Stimulated activated naive CD8-positive, alpha-beta T cell treated with anti-CD3 and anti-CD28 coated beads, Interleukin-15, Interleukin-2, amounts not matched to agents 100 ng/mL and 50 ng/mL, for 24 hours (primary cell): Measurements from ENCODE around the gene MTAP.

Experiments used
- H3K27ac Mint-ChIP-seq: one replicate; pipeline ENCODE4 v1.8.0; 2021; ENCODE audit warnings: mild to moderate bottlenecking, mixed read lengths
- H3K27me3 Mint-ChIP-seq: one replicate; pipeline ENCODE4 v1.8.0; 2021; ENCODE audit warnings: mixed read lengths
- H3K36me3 Mint-ChIP-seq: one replicate; pipeline ENCODE4 v1.8.0; 2021; ENCODE audit warnings: low read depth, mixed read lengths
- H3K4me1 Mint-ChIP-seq: one replicate; pipeline ENCODE4 v1.8.0; 2021; ENCODE audit warnings: low read depth, mixed read lengths
- H3K4me3 Mint-ChIP-seq: one replicate; pipeline ENCODE4 v1.8.0; 2021; ENCODE audit warnings: mild to moderate bottlenecking, mixed read lengths
- H3K9me3 Mint-ChIP-seq: one replicate; pipeline ENCODE4 v1.8.0; 2021; ENCODE audit warnings: mixed read lengths

The MTAP gene

DNA sequence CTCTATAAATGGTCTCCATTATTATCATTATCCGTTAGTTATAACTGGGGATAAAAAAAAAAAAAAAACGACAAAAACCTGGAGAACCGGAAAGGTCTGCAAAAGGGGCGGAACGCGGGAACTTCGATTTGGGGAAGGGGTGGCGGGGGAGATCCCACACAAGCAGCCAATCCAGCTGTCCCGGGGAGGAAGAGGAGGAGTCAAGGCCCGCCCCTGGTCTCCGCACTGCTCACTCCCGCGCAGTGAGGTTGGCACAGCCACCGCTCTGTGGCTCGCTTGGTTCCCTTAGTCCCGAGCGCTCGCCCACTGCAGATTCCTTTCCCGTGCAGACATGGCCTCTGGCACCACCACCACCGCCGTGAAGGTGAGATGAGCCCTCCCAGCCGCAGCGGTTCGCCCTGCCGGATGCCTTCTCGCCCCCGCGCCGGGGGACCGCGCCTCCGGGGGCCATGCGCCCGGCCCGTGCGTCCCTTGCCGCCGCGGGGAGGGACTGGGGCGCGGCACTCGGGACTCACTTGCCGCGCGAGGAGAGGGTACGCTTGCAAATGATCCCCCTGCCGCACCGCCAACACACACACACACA is at the start of gene MTAP:
MTAP (plus strand) TSS at position 219 of the 583 bp plus-strand sequence; CDS start at position 332, 113 bp downstream.
- H3K4me3 Mint-ChIP-seq = peak within 1 kb of the TSS; percentile 99
- H3K9me3 Mint-ChIP-seq = no peaks in the 10 kb centered on the region
- H3K27ac Mint-ChIP-seq = peak within 1 kb of the TSS; percentile 99
- H3K36me3 Mint-ChIP-seq = peaks cover 35% of the 10 kb centered on the region
- H3K4me1 Mint-ChIP-seq = peaks cover 47% of the 10 kb centered on the region
- H3K27me3 Mint-ChIP-seq = peaks cover 23% of the 10 kb centered on the region

DNA sequence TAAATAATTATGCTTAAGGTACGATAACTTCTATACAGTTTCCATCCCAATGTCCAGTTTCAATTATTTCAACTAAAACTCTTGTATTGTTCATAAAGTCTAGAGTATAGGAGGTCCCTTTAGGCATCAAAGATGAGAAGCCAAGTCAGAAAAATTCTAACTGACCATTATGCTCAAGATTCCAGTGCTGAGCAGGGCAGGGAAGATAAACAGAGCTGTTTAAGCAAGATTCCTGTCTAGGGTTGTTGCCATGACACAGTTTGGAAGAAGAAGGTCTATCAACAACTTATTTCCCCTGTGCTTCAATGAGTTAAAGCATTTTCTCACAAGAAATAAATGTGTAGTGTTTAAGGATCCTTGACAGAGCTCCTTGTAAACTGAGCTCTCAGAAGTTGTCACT is 48.9 kb upstream of the MTAP start:
- no peaks in the 10 kb centered on the region for H3K4me1 Mint-ChIP-seq
- no peaks in the 10 kb centered on the region for H3K9me3 Mint-ChIP-seq
- no peaks in the 10 kb centered on the region for H3K36me3 Mint-ChIP-seq
- peaks cover 62% of the 10 kb centered on the region for H3K27me3 Mint-ChIP-seq
- H3K4me3 Mint-ChIP-seq = no peak overlapping the region
- no peak overlapping the region for H3K27ac Mint-ChIP-seq

DNA sequence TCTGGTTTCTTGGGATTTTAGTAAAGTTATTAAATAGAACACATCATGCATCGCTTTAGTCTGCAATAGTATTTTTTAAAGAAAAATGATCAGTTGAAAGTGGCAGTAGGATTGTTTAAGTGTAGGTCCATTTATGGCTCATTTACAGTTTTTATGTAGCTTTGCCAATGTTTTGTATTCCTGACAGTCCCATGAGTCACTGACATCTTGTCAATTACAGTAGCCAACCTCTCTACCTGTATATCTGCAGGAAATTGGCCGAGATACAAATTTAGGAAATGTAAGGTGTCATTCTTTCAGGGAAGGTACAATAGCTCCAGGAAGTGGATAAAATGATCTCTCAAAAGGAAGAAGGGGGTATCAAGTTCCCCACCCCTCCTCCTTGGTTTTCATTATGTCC is 47.7 kb upstream of the MTAP start:
- H3K4me3 Mint-ChIP-seq = no peak overlapping the region
- no peak overlapping the region for H3K27ac Mint-ChIP-seq
- peaks cover 74% of the 10 kb centered on the region for H3K27me3 Mint-ChIP-seq
- no peaks in the 10 kb centered on the region for H3K36me3 Mint-ChIP-seq
- H3K4me1 Mint-ChIP-seq = no peaks in the 10 kb centered on the region
- H3K9me3 Mint-ChIP-seq = no peaks in the 10 kb centered on the region

DNA sequence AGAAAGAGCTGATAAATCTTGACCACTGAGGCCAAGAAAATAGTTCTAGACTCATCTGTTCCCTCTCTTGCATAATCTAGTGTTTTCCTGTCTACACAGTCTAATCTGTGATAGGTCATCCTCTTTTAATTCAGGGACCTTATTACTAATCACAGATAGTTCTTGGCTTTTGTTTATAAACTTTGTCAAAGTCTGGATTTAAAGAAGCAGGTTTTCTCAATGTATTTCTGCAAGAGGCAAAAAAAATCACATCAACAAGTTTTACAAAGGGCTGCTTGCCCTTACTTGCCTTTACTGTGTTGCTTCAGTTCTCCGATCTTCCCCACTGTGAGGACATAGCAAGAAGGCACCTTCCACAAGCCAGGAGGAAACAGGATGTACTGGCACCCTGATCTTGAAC is 43.9 kb upstream of the MTAP start:
- Mint-ChIP-seq H3K4me3 (no peak overlapping the region), H3K9me3 (no peaks in the 10 kb centered on the region), H3K36me3 (peaks cover 4% of the 10 kb centered on the region), H3K4me1 (peaks cover 21% of the 10 kb centered on the region), H3K27me3 (peaks cover 70% of the 10 kb centered on the region), H3K27ac (no peak overlapping the region)

DNA sequence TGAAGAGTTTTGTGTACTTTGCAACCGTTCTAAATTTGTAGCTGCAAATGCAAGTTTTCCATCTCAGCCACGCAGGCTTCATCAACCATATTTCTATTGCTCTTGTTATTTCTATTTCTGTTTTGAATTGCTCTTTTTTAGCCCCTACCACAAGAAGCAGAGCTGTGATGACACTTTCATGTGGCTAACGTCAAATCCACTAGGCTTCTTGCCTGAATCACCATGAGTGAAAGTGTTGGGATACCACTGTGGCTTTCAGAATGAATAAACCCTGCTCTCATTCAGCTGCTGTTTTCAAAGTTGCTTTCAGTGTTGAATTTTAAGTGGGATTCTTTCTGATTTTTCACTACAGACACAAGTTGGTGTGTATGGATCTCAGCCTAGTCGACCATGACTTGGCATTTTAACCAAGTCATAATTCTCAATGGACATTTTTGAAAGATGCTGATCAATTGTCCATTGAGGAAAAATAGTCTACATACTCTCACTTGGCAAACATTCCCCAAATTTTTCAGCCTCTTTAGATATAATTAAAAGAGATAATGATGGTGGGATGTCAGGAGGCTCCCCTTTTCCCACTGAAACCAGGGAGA is 41.0 kb upstream of the MTAP start:
- peak overlapping the region; percentile 51 for H3K4me3 Mint-ChIP-seq
- peak overlapping the region; percentile 79 for H3K27ac Mint-ChIP-seq
- peaks cover 59% of the 10 kb centered on the region for H3K27me3 Mint-ChIP-seq

DNA sequence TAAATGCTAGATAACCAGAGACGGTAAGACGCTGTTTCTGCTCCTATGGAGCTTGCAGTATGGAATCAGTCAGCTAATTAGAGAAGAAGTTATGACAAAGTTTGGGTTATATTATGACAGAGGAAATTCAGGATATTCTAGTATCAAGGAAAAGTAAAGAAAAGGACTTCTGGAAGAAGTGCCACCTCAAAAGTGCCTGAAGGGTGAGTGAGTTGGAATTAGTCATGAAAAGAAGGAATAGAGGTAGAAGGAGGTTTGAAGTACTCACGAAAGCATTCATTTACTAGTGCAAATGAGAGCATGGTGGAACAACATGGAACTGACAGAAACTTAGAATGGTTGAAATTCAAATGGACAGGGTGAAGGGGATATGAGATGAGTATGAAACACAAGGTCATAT is 40.4 kb upstream of the MTAP start:
- Mint-ChIP-seq H3K4me3 (no peak overlapping the region), H3K27ac (no peak overlapping the region), H3K9me3 (no peaks in the 10 kb centered on the region), H3K27me3 (peaks cover 58% of the 10 kb centered on the region), H3K4me1 (peaks cover 21% of the 10 kb centered on the region), H3K36me3 (peaks cover 4% of the 10 kb centered on the region)

More for the DNA sequence above, 41.0 kb upstream of the MTAP start:
- Mint-ChIP-seq H3K36me3 (peaks cover 4% of the 10 kb centered on the region), H3K4me1 (peaks cover 21% of the 10 kb centered on the region), H3K9me3 (no peaks in the 10 kb centered on the region)

DNA sequence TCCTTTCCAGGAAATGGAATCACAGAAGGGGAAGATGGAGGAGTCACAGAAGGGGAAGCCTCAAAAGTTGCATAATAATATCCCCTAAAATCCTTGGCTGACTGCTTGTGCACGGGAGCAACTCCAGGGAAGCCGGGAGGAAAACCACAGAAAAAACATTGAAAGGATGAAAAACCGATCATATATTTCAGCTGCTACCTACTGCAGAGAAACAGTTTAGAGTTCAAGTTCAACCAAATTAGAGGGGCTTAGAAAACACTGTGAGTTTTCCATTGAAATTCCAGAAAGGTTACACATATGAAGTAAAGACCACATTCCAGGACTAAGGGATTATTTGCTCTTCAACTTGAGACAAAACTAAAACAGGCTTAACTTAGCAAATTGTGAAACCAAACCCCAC is 37.6 kb upstream of the MTAP start:
- Mint-ChIP-seq H3K27ac (no peak overlapping the region), H3K4me3 (no peak overlapping the region), H3K4me1 (peaks cover 21% of the 10 kb centered on the region), H3K27me3 (peaks cover 51% of the 10 kb centered on the region), H3K9me3 (no peaks in the 10 kb centered on the region), H3K36me3 (peaks cover 4% of the 10 kb centered on the region)

DNA sequence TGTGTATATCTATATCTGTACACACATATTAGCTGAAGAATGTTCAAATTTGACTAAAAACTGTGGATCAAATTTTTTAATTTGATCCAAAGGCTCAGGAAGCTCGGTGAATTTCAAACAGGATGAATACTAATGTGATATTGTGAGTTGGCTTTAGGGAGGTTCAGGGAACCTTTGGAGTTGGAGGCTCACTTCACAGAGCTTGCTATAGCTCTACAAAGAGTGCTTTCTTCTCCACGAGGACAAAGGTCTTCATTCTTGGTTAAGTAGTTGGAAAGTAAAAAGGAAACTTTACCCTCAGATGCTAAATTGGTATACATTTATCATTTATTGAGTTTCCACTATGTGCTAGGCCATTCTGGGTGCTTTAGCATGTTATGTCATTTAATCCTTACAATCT is 36.3 kb upstream of the MTAP start:
- H3K4me3 Mint-ChIP-seq = no peak overlapping the region

DNA sequence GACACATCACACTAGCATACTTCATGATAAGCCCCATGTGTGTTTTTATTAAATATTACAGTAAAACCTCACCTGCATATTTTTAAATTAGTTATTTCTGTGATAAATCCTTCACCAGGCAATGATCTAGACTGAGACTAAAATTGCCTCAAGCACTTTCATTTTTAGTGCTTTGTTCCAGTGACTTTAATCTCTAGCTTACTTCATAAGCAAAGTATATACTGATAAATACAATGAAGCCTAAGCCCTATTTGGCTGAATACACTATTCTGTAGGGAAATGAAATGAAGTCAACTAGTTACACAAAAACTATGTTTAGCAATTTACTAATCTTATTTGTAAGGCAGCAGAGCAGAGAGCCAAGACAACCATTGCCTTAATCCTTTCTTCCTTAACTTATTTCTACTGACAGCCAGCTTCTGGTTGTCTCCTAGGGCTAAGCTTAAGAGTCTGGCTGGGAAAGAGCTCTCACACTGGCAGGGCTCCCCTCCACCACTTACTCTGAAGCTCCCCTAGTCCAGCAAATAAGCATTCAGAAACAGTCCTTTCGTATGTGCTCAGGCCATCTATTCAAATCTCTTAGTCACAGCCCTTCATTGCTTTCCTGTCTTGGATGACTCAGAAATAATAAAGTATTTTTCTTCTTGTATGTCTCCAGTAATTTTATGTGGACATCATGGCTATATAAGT is 31.4 kb upstream of the MTAP start:
- no peaks in the 10 kb centered on the region for H3K36me3 Mint-ChIP-seq
- H3K9me3 Mint-ChIP-seq = no peaks in the 10 kb centered on the region
- no peak overlapping the region for H3K4me3 Mint-ChIP-seq
- no peak overlapping the region for H3K27ac Mint-ChIP-seq
- H3K27me3 Mint-ChIP-seq = peaks cover 18% of the 10 kb centered on the region
- H3K4me1 Mint-ChIP-seq = peaks cover 13% of the 10 kb centered on the region

More for the DNA sequence above, 36.3 kb upstream of the MTAP start:
- Mint-ChIP-seq H3K27ac (no peak overlapping the region), H3K36me3 (peaks cover 4% of the 10 kb centered on the region), H3K4me1 (peaks cover 22% of the 10 kb centered on the region), H3K27me3 (peaks cover 46% of the 10 kb centered on the region), H3K9me3 (no peaks in the 10 kb centered on the region)

DNA sequence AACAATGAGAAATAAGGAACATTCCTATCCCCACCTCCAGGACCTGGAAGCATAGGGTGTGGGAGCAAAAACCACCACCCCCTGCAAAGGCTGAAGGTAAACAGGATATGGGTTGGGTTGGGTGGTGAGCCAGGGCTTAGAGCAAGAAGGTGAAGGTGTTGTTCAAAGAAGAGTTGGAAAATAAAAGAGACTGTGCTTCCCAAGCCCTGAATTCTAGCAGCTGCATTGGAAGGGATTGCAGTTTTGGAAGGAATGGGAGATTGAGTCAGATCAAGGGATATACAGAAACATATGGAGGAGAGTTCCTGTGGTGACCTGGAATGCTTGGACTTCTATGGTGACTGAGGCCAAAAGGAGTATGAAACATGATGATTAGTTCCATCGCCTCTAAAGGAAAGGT is 24.7 kb upstream of the MTAP start:
- H3K9me3 Mint-ChIP-seq = no peaks in the 10 kb centered on the region
- no peak overlapping the region for H3K27ac Mint-ChIP-seq
- no peaks in the 10 kb centered on the region for H3K36me3 Mint-ChIP-seq
- H3K4me3 Mint-ChIP-seq = no peak overlapping the region
- peaks cover 3% of the 10 kb centered on the region for H3K4me1 Mint-ChIP-seq
- no peaks in the 10 kb centered on the region for H3K27me3 Mint-ChIP-seq

DNA sequence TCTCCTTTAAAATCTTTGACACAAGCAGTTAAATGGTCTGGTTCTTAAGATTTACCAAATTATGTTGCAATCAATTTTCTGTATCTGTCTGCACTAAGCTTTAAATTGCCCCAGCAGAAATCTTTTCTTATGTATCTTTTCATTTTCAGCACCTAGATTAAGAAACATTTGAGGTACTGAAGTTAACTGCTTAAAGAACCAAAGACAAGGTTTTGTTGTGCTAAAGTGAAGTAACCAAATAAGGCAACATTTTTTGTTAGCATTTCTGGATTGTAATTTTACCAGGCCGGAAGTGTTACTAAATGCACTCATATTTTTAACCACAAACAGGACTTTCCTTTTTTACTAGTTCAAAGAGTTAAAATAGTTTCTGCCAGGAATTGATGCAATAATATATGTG is 24.1 kb upstream of the MTAP start:
- Mint-ChIP-seq H3K27me3 (no peaks in the 10 kb centered on the region), H3K4me3 (no peak overlapping the region), H3K36me3 (no peaks in the 10 kb centered on the region), H3K4me1 (peaks cover 3% of the 10 kb centered on the region), H3K27ac (no peak overlapping the region), H3K9me3 (no peaks in the 10 kb centered on the region)

DNA sequence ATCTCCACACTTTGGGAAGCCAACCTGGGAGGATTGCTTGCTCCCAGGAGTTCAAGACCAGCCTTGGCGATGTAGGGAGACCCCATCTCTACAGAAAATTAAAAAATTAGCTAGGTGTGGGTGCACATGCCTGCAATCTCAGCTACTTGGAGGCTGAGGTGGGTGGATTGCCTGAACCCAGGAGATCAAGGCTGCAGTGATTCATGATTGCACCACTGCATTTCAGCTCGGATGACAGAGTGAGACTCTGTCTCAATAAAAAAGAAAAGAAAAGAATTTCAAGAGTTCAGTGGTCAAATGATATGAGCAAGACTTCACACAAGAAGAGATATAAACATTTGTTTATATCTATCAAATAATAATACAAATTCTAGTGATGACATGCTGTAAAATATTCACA is 23.0 kb upstream of the MTAP start:
- Mint-ChIP-seq H3K9me3 (no peaks in the 10 kb centered on the region), H3K4me1 (peaks cover 3% of the 10 kb centered on the region), H3K36me3 (no peaks in the 10 kb centered on the region), H3K27me3 (no peaks in the 10 kb centered on the region), H3K27ac (no peak overlapping the region), H3K4me3 (no peak overlapping the region)

DNA sequence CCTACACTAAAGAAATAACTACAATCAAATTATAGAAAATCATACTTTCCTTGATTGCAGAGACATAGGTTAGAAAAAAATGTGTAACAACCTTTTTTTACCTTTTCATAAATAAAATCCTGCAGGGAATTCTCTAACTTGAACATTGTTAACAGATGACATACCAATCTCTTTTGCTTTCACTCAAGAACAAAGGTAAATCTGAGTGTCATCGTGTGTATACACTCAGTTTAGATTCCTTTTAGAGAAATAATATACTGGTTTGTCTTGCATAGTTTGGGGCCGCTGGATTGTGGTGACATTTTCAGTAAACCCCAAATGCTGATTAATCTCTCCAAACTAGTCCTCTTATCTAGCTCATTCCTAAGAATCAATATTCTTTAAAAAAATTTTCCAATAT is 20.8 kb upstream of the MTAP start:
- H3K36me3 Mint-ChIP-seq = no peaks in the 10 kb centered on the region
- no peak overlapping the region for H3K4me3 Mint-ChIP-seq
- no peaks in the 10 kb centered on the region for H3K9me3 Mint-ChIP-seq
- H3K4me1 Mint-ChIP-seq = peaks cover 3% of the 10 kb centered on the region
- H3K27me3 Mint-ChIP-seq = no peaks in the 10 kb centered on the region
- H3K27ac Mint-ChIP-seq = no peak overlapping the region

DNA sequence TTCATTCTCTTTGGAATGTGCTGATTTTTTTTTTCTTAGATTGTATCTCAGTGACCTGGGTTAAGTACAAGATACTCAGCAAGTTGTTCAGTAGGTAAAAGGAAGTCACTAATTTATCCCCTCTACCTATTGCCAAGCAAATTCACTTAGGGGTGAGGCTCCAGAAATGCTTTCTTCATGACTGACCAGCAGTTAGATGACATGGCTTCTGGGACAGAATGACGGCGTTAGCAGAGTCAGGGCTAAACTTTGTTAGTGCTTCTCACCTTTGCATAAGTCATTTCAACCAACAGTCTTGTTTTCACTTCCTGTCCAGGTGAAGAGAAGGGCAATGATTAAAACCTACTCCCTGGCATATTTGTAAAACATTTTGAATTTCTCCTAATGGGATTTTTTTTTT is 20.2 kb upstream of the MTAP start:
- Mint-ChIP-seq H3K27ac (no peak overlapping the region), H3K4me1 (peaks cover 3% of the 10 kb centered on the region), H3K27me3 (no peaks in the 10 kb centered on the region), H3K9me3 (no peaks in the 10 kb centered on the region), H3K36me3 (no peaks in the 10 kb centered on the region), H3K4me3 (no peak overlapping the region)

DNA sequence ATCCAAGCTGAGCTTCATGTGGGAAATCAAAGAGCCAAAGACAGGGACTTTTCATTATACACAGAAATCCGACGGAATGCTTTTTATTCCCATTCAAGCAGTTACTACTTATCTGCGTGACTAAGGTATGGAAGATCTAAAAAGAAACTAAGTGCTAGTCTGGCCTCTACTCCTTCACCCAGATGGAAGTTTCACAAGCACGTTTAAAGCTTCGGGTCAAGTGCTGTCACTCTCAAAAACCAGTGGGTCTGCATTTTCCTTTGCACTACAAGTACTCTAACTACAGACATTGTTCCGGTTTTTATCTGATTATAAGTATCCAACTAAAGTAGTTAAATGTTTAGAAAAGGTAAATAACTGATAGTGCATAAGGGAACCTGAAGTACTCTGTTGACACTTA is 13.7 kb upstream of the MTAP start:
- no peaks in the 10 kb centered on the region for H3K4me1 Mint-ChIP-seq

More for the DNA sequence above, 13.7 kb upstream of the MTAP start:
- Mint-ChIP-seq H3K27me3 (peaks cover 20% of the 10 kb centered on the region), H3K36me3 (no peaks in the 10 kb centered on the region), H3K27ac (no peak overlapping the region), H3K4me3 (no peak overlapping the region), H3K9me3 (no peaks in the 10 kb centered on the region)
